Activated T-cell treated with anti-CD3 and anti-CD28 coated beads, Interleukin-2, amount 50 U/mL, for 4 hours (primary cell): Measurements from ENCODE around the gene TEP1. TPM values are rescaled to one million over a fixed set of nuclear protein-coding genes. Genes with fewer than 3 reads are reported as not detected.

Experiments used
- ATAC-seq, 2 donors: fragments of 200-7000 bp; cut with Tn5 transposase; one replicate each; pipeline ENCODE4 v1.10.0; 2021
- DNase-seq: peaks from one replicate; pipeline ENCODE4 v3.0.0-alpha.2; 2020
- H3K27me3 Mint-ChIP-seq: one replicate; pipeline ENCODE4 v1.8.0; 2021; ENCODE audit warnings: low read depth, mixed read lengths
- H3K36me3 Mint-ChIP-seq: one replicate; pipeline ENCODE4 v1.8.0; 2022; ENCODE audit warnings: mixed read lengths; ENCODE audit not compliant: insufficient read depth
- H3K4me1 Mint-ChIP-seq: one replicate; pipeline ENCODE4 v1.8.0; 2021; ENCODE audit warnings: low read depth, mixed read lengths
- H3K4me3 Mint-ChIP-seq: one replicate; pipeline ENCODE4 v1.8.0; 2021; ENCODE audit warnings: mild to moderate bottlenecking, moderate library complexity, mixed read lengths
- H3K9me3 Mint-ChIP-seq: one replicate; pipeline ENCODE4 v1.8.0; 2021; ENCODE audit warnings: mixed read lengths
- total RNA-seq, 3 donors: library from RNA; stranded (reverse); gene quantifications; one replicate each; pipeline ENCODE4 v1.2.1, GENCODE V29; 2021

Gene TEP1
- total RNA-seq, 3 donors from 2014 or later: 14.7 to 21.7 (median 19.3) TPM

DNA sequence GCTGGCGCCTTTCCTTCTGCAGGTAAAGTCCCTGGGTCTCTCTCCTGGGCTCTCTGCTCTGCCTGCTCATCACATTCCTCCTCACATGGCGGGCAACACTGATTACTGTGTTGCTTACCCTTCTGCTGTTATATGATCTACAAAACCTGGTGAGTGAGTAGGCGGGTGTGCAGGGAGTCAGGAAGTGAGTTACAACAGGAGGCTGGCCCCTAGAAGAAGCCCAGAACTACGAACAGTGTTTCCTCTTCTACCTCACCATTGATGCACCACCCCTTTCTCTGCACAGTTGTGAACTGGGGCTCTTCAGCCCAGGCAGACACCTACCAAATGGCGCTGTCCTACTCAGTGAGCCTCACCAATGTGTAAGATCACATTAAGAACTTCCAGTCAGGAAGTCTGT, 27.6 kb upstream of the TEP1 start:
- Mint-ChIP-seq H3K27me3 (no peaks in the 10 kb centered on the region), H3K9me3 (no peaks in the 10 kb centered on the region), H3K36me3 (peaks cover 7% of the 10 kb centered on the region), H3K4me3 (no peak overlapping the region), H3K4me1 (peaks cover 25% of the 10 kb centered on the region)
- ATAC-seq (peak; percentile 84 to 91), DNase-seq (no peak)

DNA sequence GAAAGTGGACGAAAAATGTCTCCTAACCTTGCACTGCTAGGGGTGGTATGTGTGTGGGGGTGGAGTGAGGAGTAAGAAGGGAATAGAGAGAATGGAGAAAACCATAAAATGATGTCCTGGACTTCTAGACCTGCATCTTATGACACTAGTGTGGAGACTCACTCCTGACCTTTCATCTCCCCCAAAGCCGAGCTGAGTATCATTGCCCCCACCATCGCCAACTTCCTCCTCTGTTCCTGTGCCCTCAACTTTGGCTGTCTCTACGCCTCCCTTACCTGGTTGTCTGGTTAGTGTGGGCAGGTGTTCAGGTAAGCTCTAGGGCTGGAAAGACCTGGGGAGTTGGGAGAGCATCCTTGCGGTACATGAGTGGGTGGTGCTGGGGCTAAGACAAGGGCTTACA, 27.2 kb upstream of the TEP1 start:
- no peaks in the 10 kb centered on the region for H3K27me3 Mint-ChIP-seq
- H3K9me3 Mint-ChIP-seq: no peaks in the 10 kb centered on the region
- H3K4me1 Mint-ChIP-seq: peaks cover 25% of the 10 kb centered on the region
- no peak overlapping the region for H3K4me3 Mint-ChIP-seq
- ATAC-seq (peak; percentile 10 to 28), DNase-seq (no peak)
- H3K36me3 Mint-ChIP-seq: peaks cover 7% of the 10 kb centered on the region

DNA sequence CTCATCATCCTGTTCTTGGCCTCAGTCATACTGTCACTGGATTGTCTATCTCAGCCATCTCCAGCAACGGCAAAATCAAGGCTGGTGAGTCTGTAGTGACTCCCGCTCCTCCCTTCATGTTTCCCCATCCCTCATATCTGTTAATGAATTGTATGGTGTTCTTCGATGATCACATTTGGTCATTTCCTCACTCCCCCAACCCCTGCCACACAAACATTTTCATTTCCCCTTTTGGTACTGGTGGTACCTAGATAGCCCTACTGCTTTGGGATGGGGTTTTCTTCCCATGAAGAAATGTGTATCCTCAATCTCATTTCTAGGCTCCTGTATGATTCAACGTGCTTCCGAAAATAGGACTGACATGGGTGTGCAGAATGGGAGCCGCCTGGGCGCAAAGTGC, 25.4 kb upstream of the TEP1 start:
- Mint-ChIP-seq H3K36me3 (peaks cover 7% of the 10 kb centered on the region), H3K9me3 (no peaks in the 10 kb centered on the region)
- DNase-seq: no peak

DNA sequence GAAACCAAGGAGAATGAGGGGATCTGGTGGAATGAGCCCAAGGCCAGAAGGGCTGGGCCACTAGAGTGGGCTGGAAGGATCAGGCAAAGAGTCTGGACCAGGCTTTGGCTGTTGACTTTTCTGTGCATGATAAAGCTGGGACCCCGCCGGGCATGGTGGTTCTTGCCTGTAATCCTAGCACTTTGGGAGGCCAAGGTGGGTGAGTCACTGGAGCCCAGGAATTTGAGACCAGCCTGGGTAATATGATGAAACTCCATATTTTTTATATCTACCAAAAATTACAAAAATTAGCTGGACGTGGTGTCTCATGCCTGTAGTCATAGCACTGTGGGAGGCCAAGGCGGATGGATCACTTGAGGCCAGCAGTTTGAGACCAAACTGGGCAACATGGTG, 23.1 kb upstream of the TEP1 start:
- no peaks in the 10 kb centered on the region for H3K9me3 Mint-ChIP-seq
- peaks cover 21% of the 10 kb centered on the region for H3K4me1 Mint-ChIP-seq
- no peak overlapping the region for H3K4me3 Mint-ChIP-seq
- no peaks in the 10 kb centered on the region for H3K27me3 Mint-ChIP-seq
- no peak for DNase-seq
- H3K36me3 Mint-ChIP-seq: no peaks in the 10 kb centered on the region
- no peak for ATAC-seq

More for the DNA sequence above, 25.4 kb upstream of the TEP1 start:
- no peak for ATAC-seq
- no peak overlapping the region for H3K4me3 Mint-ChIP-seq
- H3K4me1 Mint-ChIP-seq: peaks cover 25% of the 10 kb centered on the region
- no peaks in the 10 kb centered on the region for H3K27me3 Mint-ChIP-seq

DNA sequence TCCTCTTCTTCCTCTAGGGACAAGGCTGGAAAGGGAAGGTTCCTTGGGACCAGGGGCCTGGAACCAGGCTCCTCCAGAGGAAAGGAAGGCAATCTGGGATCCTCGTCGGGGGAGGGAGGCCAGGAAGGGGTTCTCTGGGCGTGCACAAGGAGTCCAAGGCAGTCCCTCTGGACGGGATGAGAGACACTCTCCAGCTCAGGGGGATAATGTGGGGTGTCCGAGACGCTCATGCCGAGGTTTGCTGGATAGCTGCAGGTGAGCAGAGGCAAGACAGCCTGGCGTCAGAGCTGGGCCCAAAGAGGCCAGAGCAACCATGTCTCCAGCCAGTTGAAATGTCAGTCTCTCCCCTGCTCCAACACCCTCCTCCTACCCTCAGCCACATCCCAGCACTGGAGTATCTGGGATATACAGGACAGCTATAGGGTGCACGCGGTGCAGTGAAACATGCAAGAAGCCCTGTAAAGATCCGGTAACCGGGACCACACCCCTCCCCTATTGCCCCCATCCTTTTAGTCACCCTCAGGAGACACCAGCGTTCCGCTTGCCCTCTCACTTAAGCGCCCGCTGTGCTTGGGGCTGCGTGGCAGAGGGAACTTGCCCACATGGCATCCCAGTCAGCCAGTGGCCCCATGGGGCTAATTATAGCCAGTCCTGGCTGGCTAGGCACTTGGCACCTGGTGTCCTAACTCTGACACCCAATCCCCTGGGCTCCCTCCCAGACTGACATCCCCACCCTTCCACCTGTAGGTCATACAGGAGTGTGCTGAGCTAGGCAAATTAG, 22.5 kb upstream of the TEP1 start, which contains the start of gene KLHL33:
KLHL33 (minus strand) TSS at position 585 of the 781 bp plus-strand sequence; CDS start at position 230, 355 bp downstream.
- DNase-seq (no peak), ATAC-seq (no peak)
- peaks cover 15% of the 10 kb centered on the region for H3K4me1 Mint-ChIP-seq
- no peak within 1 kb of the TSS for H3K4me3 Mint-ChIP-seq
- no peaks in the 10 kb centered on the region for H3K27me3 Mint-ChIP-seq
- no peaks in the 10 kb centered on the region for H3K9me3 Mint-ChIP-seq
- H3K36me3 Mint-ChIP-seq: no peaks in the 10 kb centered on the region

DNA sequence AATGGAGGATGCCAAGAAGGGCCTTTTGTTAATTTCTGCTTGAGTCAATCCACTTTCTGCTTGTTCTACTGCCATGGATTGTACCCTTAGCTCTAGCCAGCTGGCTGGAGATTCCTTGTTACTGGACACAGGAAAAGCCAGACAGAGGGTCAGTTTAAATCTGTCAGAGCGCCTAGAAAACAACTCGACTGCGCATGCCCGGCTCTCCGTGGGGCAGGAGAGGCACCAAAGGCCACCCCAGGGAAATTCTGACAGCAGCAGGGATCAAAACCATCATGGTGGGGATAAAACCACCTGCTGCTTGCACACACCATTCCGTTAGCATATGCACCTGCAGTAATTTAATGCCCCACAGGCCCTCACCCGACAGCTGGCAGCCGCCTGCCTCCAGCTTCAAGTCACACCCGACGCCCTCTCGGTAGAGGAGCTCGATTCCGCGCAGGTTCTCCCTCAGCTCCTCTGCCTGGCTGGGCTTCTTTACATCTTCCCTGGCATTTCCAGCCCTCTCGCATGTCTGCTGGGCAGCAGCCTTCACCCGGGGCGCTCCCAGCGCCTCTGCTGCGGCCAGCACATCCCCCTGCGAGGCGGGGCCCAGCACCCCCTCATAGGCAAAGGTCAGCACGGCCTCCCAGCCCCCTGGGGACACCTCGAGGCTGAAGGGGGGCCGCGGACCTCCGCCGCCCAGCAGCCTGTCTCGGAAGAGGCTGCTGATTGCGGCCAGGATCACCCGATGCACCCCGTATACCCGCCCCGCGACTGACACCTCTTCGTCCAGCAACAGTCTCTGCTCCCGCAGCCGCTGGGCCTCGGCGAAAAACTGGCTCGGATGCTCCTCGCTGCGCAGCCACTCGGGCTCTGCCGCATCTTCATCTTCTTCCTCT, 21.6 kb upstream of the TEP1 start:
- Mint-ChIP-seq H3K4me1 (peaks cover 10% of the 10 kb centered on the region), H3K9me3 (no peaks in the 10 kb centered on the region), H3K4me3 (no peak overlapping the region), H3K36me3 (no peaks in the 10 kb centered on the region), H3K27me3 (no peaks in the 10 kb centered on the region)
- no peak for ATAC-seq
- no peak for DNase-seq

DNA sequence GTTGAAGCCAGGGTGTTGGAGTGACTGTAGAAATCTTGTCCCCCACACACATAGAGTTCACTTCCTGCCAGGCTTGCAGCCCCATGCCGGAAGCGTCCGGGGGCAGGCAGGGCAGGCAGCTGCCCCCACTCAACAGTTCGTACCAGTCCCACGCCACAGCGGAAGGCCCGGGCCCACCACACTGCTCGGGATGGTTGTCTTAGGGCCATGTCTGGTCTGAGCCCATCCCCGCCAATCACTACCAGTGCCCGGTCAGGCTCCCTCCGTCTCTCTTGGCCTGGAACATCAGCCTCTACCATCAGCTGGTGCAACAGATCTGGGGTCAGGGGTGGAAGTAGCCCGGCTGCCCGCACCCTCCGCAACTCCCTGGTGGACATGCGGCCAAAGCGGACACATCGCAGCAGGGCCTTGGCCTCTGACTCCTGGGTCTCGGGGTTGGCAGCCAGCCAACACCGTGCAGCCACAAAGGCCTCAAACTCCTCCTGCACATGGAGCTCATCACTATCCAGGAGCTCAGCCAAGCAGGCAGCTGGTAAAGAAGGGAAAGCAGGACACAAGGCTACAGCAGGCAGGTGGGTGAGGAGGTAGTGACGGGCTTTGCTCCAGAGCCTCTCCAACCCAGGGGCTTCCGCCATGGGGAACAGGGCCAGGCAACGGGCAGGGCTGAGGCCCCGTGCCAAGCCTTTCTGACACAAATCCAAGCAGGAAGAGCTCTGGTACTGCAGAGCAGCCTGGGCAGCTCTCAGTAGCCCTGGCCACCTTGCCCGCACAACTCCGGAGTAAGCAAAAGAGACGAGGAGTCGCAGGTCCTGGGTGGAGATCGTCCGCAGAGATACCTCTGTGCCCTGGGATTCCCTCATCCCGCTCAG, 16.7 kb upstream of the TEP1 start:
- Mint-ChIP-seq H3K4me3 (no peak overlapping the region), H3K4me1 (peaks cover 25% of the 10 kb centered on the region)
- peak; percentile 20 to 32 for ATAC-seq

DNA sequence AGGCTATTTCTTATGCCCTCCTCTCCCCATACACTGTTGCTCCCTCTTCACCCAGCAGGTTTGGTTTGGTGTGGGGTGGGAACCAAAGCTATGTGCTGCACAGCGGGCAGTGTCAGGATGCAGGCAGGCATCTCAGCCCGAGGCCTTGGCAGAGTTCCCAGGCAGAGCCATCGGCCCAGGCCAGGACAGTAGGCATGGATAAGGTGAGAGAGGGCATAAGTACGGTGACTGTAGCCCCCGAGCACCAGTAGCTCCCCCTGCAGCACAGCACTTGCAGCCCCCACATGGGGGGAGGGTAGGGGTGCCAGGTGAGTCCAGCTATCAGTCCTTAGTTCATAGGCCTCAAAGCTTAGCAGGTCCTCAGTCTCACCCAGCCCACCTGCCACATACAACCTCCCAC, 15.5 kb upstream of the TEP1 start:
- ATAC-seq (no peak), DNase-seq (no peak)
- peaks cover 25% of the 10 kb centered on the region for H3K4me1 Mint-ChIP-seq
- H3K36me3 Mint-ChIP-seq: no peaks in the 10 kb centered on the region
- H3K9me3 Mint-ChIP-seq: no peaks in the 10 kb centered on the region
- H3K27me3 Mint-ChIP-seq: no peaks in the 10 kb centered on the region
- no peak overlapping the region for H3K4me3 Mint-ChIP-seq

More for the DNA sequence above, 16.7 kb upstream of the TEP1 start:
- Mint-ChIP-seq H3K9me3 (no peaks in the 10 kb centered on the region), H3K27me3 (no peaks in the 10 kb centered on the region), H3K36me3 (no peaks in the 10 kb centered on the region)
- no peak for DNase-seq

DNA sequence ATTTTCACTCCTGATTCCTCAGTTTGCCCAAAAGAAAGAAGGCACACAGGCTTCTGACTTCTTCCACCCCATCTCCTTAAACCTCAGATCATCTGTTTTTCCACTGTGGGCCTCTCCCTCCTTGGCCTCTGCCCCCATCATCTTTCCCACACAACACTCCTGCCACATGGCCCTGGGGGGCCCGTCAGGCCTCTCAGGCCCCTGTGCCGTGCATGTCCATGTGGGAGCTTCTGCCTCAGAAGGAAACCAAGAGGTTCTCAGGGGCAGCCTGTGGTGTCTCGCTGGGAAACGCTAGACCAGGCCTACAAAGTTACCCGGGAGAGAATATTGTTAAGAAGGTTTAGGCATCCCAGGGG, 14.7 kb upstream of the TEP1 start:
- Mint-ChIP-seq H3K36me3 (no peaks in the 10 kb centered on the region), H3K4me1 (peaks cover 25% of the 10 kb centered on the region), H3K27me3 (no peaks in the 10 kb centered on the region), H3K4me3 (peak overlapping the region; percentile 13), H3K9me3 (no peaks in the 10 kb centered on the region)
- no peak for ATAC-seq
- DNase-seq: no peak

DNA sequence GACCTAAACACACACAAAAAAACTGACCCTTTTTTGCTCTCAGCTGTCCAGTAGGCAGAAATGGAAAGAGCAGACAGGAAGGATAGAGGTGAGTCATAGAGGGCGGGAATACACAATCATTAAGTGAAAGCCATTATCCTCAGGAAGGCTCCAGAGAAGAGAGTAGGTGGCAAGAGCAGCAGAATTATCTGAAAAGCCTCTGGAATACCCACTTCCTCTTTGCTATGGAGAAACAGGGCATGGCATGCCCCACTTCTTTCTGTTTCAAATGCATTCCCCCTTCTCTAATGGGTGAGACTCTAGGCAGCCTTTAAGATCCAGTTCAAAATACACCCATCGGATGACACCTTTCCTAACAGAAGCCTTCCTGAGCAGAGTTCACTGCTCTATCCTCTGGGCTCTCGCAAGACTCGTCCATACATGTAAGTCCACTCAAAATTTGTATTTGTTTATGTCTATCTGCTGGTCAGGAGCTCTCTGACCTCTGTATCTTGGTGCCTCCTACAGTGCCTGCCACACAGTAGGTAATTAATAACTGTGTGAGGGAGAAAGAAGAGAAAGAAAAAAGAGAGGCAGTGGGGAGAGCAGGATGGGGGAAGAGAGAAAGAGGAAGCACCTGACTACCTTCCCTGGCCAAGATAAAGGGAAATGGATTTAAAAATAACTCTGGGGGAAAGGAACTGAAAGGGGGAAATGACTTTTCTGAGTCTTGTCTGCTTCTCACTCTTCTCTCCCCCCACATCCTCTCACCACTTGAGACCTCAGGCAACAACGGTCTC, 14.1 kb upstream of the TEP1 start:
- no peaks in the 10 kb centered on the region for H3K9me3 Mint-ChIP-seq
- ATAC-seq (peak; percentile 56 to 59), DNase-seq (no peak)
- H3K36me3 Mint-ChIP-seq: no peaks in the 10 kb centered on the region
- H3K27me3 Mint-ChIP-seq: no peaks in the 10 kb centered on the region
- peaks cover 25% of the 10 kb centered on the region for H3K4me1 Mint-ChIP-seq
- H3K4me3 Mint-ChIP-seq: peak overlapping the region; percentile 13

DNA sequence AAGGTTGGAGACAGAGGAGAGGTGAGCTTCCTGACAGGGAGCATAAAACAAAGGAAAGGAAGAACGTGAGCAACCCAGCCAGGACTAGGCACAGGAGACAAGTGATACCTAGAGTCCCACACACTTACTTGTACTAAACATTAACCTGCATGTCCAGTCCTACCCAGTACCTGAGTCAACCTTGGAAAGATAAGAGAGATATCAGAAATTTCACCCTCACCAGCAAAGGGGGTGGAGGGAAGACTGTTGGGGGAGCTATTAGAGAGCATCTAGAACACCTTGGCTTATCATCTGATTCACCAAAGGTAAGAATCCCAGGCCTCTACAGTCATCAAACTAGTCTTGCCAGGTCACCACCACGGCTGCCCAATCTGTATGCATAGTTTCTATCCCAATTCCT, 11.6 kb upstream of the TEP1 start:
- no peaks in the 10 kb centered on the region for H3K36me3 Mint-ChIP-seq
- H3K4me3 Mint-ChIP-seq: no peak overlapping the region
- DNase-seq (no peak), ATAC-seq (no peak)
- no peaks in the 10 kb centered on the region for H3K27me3 Mint-ChIP-seq
- no peaks in the 10 kb centered on the region for H3K9me3 Mint-ChIP-seq
- peaks cover 24% of the 10 kb centered on the region for H3K4me1 Mint-ChIP-seq

DNA sequence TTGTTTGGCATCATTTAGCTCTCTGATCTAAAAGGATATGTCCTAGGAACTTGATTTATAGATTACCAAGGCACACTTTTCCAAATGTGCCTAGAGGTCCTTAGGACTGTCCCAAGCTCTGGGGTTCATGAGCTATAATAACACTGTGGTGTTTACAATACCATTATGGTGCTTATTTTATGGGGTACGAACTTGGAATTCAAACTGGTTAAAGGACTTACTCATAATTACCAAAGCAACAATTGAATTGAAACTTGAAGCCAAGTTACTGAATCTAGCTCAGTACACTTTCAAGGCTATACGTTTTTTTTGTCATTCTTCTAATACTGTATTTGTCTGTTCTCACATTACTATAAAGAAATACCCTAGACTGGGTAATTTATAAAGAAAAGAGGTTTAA, 9.6 kb upstream of the TEP1 start:
- no peaks in the 10 kb centered on the region for H3K27me3 Mint-ChIP-seq
- no peak overlapping the region for H3K4me3 Mint-ChIP-seq

DNA sequence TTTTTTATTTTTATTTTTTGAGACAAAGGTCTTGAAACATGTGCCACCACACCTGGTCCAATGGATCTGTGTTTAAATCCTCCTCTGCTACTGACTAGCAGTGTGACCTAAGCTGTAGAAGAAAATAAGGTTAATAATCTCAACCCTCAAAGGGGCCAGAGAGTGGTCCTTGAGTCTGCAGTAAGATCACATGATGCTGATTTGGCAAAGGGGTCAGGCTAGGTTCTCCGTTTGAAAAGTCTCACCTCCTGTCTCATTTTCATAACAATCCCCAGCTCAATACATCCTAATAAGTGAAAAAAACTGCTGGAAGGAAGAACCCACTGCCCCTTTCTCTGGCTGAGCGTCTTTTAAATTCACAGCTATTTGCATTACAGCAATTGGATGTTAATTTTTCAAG, 8.0 kb upstream of the TEP1 start:
- no peaks in the 10 kb centered on the region for H3K36me3 Mint-ChIP-seq
- ATAC-seq: no peak
- no peak for DNase-seq
- no peak overlapping the region for H3K4me3 Mint-ChIP-seq
- H3K9me3 Mint-ChIP-seq: no peaks in the 10 kb centered on the region
- peaks cover 1% of the 10 kb centered on the region for H3K4me1 Mint-ChIP-seq
- no peaks in the 10 kb centered on the region for H3K27me3 Mint-ChIP-seq

More for the DNA sequence above, 9.6 kb upstream of the TEP1 start:
- Mint-ChIP-seq H3K9me3 (no peaks in the 10 kb centered on the region), H3K36me3 (no peaks in the 10 kb centered on the region), H3K4me1 (peaks cover 8% of the 10 kb centered on the region)
- ATAC-seq (no peak), DNase-seq (no peak)
